HG03025 (cell line): Measurements from ENCODE around the gene SKI.

Experiments used
- ATAC-seq: cut with Tn5 transposase; IDR thresholded peaks from one replicate; pipeline ENCODE4 v1.9.1; 2021; ENCODE audit warnings: mild to moderate bottlenecking, moderate library complexity; ENCODE audit not compliant: unreplicated experiment, low FRiP score

The SKI gene

DNA sequence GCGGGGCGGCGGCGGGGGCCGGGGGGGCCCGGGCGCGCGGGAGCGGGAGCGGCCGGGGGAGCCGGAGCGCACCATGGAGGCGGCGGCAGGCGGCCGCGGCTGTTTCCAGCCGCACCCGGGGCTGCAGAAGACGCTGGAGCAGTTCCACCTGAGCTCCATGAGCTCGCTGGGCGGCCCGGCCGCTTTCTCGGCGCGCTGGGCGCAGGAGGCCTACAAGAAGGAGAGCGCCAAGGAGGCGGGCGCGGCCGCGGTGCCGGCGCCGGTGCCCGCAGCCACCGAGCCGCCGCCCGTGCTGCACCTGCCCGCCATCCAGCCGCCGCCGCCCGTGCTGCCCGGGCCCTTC, 546 bp downstream of the SKI start:
- ATAC-seq, result no peak

- ATAC-seq, result no peak
Observed at GRCh38 chr1:2229037-2229864, 1.1 kb downstream of the SKI start.

DNA sequence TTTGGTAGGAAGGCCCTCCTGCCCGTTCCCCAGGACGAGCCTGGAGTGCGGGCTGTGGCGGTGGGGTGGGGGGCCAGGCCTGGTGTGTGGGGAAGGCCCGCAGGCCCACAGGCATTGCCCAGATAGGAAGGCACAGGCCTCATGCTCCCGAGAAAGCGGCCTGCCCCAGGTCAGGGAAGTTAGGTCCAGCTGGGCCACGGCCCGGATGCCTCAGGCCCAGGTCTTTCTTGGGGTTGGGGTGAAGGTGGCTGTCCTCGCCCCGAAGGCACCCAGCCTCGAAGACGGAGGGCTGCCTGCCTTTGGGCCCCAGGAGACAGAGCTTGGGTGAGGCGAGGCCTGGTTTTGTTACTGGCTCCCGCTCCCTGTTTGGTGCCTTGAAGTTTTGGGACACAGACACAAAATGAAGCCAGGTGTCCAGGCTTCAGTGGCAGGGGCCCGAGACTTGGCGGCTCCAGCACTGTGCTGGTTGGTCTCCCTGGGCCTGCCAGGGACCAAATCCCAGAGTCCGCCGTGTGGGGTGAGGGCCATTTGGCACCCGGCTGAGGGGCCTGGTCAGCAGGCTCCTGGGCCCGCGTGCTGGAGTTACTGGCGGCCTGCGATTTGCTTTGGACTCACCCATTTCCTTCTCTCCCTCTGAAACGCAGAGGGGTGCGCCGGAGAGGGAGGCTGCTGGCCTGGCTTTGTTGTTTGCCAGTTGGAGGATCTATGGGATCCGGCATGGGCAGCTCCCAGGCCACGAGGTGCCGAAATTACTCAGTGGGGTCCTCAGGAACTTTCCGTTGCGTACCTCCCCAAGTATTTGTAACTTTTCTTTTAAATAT, 2.0 kb downstream of the SKI start:
- no peak for ATAC-seq

DNA sequence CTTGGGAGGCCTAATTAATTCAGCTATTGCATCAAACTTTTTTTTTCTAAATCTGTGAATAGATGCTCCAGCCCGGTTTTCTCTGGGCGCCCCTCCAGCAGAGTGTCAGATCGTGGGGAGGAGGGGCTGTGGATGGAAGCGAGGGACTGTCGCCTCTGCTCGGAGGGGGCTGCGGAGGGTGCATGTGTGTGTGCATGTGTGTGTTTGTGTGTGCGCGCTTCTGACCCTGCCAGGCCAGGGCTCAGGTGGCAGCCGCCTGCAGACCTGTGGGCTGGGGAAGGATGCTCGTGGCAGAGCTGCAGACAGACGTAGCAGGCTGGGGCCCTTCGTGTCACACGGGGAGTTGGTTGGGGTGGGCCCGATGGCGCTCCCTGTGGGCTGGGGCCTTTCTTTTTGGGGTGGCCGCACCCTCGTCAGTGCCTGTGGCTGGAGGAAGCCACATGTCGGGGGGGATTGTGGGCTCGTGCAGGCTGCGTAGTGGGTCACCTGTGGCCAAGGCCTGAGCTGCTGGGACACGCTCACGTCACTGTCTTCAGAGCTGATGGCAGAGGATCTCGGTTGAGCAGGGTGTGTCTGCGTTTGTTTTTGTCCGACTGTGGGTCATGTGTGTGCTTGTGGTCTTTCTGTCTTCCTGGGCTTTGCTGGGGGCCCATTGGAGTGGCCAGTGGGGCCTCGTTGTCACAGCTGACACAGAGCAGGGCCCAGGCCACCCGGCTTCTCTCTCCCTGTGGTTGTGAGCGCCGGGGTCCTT, 2.8 kb downstream of the SKI start:
- no peak for ATAC-seq

DNA sequence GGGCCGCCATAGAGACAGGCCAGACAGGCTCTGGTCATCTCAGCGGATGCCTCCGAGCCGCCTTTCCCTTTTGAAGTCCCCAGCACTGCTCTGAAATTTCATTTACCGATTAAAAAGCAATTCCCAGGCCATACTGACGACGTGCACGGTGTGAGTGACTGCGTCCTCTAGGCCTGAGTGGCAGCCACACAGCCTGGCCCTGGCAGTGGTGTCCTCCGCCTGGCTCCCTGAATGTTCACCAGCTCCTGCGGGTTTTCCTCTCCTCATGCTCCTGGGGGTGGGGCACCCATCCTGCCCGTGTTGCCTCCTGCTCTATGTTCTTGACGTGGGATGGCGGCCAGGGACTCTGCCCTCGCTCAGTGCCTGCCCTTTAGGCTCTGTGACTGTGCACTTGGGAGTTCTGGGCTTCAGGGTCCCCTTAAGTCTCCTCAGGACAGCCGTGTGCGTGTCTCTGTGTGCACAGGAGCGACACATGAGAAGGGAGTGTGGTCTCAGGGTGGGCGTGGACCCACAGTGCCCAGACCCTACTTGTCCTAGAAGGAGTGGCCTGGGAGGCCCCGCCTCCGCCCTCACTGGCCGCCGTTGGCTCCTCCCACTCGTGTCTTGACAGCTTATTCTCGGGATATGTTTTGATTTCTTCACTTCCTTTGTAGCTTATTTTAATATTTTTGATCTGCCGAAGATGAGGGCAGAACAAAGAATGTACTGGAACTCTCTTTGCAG, 3.6 kb downstream of the SKI start:
- ATAC-seq, result no peak

- ATAC-seq, result no peak
Observed at GRCh38 chr1:2232255-2232915, 4.3 kb downstream of the SKI start.

- no peak for ATAC-seq
Observed at GRCh38 chr1:2232916-2233438, 4.9 kb downstream of the SKI start.

DNA sequence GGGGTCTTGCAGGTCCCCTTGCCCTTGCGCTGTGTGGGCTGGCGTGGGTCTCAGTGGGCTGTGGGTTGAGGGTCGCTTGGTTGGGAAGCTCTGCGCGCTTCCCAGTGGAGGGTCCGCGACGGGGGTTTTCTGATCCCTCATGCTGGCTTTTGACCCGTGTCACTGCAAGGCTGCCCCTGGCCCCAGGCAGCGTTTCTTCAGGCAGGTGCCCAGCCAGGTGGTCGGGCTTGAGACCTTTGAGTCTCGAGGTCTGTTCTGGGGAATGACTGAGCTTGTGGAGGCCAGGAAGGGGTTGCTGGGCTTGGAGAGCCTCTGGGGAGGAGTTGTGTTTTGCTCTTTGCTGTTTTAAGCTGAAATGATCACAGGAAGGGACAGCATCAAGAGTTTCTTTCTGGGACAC, 5.3 kb downstream of the SKI start:
- no peak for ATAC-seq

DNA sequence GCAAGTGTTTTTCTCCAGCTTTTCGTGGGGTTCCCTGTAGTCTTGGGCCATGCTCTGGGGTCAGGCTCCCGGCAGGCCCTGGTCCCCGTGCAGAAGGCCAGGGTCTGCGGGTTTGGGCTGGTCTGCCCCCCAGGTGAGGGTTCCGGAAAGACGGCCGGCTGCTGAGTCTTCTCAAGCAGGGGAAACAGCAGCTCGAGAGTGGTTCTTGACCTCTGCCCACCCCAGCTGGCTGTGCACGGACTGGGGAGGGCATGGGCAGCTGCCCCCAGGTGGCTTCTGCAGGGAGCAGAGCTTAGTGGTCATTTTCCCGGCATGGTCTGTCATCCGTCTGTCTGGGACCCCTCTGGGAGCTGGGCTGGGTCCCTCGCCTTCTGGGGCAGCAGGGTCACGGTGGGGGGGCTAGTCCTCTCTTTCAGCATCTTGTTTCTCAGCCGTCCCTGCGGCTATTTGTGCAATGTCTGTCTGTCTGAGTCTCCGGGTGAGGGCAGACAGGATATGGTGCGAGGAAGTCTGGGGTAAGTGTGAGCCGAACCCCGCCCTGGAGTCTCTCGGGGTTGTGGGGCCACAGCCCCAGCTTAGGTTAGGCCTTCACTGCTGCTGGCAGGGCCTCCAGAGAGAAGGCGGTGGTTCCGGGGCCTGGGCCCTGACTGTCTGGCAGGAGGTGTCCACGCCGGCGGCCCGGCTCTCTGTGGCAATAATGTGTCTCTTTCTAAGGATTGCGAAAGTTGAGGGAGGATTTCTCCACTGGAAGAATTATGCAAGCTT, 6.1 kb downstream of the SKI start:
- no peak for ATAC-seq

- no peak for ATAC-seq
Observed at GRCh38 chr1:2234762-2235113, 6.6 kb downstream of the SKI start.

DNA sequence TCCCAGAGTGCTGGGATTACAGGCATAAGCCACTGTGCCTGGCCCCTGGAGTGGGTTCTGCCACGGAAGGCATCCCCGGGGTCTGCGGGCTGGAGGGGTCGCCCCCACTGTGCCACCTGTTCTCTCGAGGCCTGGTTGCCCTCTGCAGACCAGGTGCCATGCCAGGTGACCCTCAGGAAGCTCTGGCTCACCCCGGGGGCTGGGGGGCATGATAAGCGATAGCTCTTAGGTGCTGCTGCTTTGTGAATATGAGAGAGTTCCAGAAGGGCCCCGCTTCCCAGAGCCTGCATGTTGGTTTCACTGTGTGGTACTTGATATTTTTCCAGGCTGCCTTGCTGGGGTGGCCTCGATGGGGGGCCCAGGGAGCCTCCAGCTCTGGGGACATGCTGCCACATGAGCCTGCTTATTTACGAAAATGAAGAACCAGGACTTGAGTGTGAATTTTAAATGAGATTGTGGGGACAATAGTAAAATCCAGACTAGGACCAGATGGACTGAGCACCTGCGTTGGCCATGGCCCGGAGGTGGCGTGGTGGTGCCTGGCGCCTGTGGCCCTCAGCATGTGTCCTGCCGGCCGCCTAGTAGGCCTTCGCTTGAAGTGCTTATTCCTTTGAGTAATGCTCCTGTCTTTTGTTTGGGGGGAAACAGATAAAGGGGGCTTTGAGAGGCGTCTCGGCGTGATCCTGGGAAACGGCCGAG, 7.3 kb downstream of the SKI start:
- no peak for ATAC-seq

GRCh38 chr1:2236695-2237677, 8.9 kb downstream of the SKI start:
- no peak for ATAC-seq

DNA sequence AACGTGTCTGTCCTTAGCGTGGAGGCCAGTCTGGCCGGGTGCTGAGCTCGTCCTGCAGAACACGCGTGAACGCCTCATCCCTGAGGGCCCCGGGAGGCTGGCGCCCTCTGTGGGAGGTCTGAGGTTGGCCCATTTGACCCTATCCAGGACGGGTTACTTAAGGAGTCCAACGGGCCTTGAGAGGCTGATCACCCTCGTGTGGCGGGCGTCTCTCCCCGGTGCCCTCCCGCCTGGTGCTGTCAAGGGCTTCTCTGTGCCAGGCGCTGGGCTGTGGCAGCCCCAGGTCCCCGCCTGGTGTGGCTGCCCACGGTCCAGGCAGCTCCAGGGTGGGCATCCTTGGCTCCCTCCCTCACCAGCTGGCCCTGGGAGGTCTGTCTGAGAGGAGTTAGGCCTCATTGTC, 9.7 kb downstream of the SKI start:
- ATAC-seq, result no peak

DNA sequence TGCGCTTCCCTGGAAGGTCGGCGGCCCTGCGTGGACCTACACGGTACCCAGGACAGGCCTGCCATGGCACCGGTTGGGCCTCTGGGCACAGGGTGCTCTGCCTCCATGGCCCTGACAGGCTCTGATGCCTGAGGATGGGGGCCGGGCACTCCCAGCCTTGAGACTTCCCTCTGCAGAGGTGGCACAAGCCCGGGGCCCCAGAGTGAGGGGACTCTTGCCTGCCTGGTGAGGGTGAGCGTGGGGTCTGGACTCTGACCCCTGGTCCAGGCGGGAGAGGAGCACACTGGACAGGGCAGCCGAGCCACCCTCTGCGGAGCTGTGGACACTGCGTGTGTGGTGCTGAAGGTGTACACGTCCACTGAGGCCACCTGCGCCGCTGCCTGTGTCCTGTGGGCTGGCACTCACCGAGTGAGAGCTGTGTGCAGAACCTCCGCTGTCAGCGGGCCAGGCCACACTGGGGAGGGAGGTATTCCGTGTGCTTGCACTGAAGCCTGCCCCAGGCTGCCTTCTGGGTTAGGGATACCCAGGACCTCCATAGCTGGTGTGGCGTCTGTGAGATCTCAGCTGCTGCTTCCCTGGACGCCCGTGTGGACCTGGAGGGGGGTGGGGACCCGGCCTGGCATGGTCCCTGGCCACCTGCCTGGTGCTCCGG, 10.4 kb downstream of the SKI start:
- ATAC-seq, result no peak

GRCh38 chr1:2239013-2239370, 10.9 kb downstream of the SKI start:
- no peak for ATAC-seq

DNA sequence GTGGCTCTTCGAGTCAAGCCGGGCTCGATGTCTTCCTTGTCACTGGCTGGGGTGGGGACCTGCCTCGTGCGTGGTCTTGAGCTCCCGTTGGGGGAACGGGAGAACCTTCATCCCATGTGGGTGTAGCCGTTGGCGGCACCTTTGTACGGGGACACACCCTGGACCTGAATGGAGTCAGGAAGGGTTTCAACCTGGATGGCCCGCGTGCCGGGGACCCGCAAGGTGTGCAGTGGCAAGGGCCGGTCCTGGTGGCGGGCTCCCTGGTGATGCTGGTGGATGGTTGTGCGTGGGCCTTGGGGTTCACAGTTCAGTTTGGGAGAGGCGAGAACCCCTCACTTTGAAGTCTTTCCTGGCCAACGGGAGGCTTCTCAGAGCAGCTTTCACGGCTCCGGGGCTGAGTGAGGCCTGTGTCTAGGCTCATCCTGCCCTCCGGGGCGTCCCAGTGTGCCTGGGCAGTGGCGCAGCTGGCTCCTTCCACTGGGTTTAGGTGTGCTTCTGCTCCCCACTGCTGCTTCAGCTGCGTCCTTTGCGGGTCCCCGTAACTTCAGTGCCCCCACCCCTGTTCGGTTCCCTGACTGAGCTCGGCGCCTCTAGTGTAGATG, 11.4 kb downstream of the SKI start:
- no peak for ATAC-seq
